WI38 (cell line): Measurements from ENCODE around the gene TSPAN18.

Experiments
- H3K4me3 ChIP-seq: 2 replicates; pipeline ENCODE4 v1.5.1; 2011; ENCODE audit warnings: low read depth, mild to moderate bottlenecking, control low read depth, low read length
- CTCF ChIP-seq: IDR thresholded peaks from 2 replicates; pipeline ENCODE4 v1.5.1; 2012; ENCODE audit warnings: low read depth, mild to moderate bottlenecking, control low read depth, low read length

The TSPAN18 gene

DNA sequence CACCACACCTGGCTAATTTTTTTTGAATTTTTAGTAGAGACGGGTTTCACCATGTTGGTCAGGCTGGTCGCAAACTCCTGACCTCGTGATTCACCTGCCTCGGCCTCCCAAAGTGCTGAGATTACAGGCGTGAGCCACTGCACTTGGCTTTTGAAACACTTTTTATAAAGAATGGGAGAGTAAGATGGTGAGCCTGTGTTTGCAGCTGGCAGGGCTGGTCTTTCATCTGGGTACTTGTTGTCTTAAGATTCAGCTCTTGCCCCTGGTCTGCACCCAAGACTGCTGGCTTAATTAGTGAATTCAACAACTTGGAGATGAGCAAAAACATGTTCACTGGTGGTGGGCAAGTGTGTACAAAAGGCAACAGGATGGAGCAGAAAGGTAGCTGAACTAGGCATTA, 4.0 kb downstream of the TSPAN18 start:
- no peak for TF ChIP-seq CTCF
- no peak overlapping the region for H3K4me3 ChIP-seq

DNA sequence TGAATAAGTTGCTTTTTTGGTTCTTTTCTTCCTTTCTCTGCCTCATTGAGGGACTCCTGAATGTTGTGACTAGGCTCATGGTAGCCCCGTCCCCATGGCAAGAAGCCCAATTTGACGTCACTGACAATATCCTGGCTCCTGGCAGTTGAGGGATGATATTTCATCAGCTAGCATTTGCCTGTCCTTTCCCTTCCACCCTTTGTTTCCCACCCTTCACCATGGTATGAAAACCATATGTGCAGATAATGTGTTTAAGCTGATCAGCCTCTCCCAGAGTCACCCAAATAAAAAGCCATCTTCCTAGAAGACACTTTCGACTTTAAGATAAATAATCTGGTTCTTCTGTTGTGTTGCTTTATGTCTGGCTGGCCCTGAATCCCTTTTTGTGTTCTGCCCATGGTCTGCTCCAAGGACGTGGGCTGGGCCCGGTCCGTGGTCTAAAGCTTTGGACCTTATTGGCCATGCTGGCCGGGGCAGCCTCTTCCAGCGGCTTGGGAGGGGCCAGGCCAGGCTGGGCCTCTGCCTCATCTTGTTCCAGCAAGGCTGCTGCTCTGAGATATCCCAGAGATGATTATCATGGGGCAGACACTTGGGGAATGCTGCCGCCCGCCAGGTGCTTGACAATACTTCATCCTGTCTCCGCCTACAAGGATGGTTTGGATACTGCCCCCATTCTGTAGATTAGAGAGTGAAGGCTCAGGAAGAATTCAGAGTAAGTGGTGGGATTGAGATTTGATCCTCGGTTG, 5.1 kb downstream of the TSPAN18 start:
- no peak overlapping the region for H3K4me3 ChIP-seq
- TF ChIP-seq CTCF = no peak

GRCh38 chr11:44732564-44732963, 5.8 kb downstream of the TSPAN18 start:
- TF ChIP-seq CTCF = no peak
- H3K4me3 ChIP-seq = no peak overlapping the region

- H3K4me3 ChIP-seq = no peak overlapping the region
- no peak for TF ChIP-seq CTCF
Measured at GRCh38 chr11:44733877-44734276, 7.1 kb downstream of the TSPAN18 start.

DNA sequence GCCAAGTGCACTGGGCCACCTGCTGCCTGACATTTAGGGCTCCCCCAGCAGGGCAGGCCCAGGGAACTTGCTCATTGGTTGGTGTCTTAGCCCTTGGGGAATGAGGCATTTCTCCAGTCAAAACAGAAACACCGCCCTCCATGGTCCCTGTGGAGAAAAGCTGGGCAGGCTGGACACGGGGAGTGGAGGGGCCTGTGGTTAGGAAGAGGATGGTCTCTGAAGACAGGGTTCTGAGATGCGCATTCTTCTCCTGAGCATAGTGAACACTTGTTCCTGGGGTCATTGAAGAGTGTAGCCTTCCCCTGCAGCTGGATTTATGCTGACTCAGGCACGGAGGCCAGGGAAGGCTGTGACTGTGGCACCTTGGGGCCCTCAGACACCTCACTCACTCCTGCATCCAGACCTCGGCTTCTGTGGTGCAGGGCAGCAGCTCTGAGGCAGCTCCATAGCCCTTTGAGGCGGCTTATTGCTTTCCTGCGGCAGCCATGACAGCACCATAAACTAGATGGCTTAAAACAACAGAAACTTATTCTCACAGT, 8.2 kb downstream of the TSPAN18 start:
- TF ChIP-seq CTCF = no peak
- no peak overlapping the region for H3K4me3 ChIP-seq

DNA sequence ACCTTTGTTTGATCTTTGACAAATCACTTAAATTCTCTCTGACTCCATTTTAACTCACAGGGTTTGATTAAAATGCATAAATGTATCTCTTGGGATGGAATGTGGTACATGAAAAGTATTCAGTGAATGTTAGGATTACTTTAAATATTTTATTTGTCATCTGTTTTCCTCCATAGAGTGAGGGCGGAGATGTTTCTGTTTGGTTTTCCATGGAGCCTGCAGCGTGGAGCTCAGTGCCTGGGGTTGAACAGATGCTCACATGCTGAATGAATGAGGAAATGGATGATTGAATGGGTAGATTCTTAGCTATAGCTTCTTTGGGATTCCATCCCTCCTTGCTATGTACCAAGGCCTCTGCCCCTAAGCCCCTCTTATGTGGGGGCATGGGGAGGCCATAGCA, 10.0 kb downstream of the TSPAN18 start:
- no peak overlapping the region for H3K4me3 ChIP-seq
- TF ChIP-seq CTCF = no peak

DNA sequence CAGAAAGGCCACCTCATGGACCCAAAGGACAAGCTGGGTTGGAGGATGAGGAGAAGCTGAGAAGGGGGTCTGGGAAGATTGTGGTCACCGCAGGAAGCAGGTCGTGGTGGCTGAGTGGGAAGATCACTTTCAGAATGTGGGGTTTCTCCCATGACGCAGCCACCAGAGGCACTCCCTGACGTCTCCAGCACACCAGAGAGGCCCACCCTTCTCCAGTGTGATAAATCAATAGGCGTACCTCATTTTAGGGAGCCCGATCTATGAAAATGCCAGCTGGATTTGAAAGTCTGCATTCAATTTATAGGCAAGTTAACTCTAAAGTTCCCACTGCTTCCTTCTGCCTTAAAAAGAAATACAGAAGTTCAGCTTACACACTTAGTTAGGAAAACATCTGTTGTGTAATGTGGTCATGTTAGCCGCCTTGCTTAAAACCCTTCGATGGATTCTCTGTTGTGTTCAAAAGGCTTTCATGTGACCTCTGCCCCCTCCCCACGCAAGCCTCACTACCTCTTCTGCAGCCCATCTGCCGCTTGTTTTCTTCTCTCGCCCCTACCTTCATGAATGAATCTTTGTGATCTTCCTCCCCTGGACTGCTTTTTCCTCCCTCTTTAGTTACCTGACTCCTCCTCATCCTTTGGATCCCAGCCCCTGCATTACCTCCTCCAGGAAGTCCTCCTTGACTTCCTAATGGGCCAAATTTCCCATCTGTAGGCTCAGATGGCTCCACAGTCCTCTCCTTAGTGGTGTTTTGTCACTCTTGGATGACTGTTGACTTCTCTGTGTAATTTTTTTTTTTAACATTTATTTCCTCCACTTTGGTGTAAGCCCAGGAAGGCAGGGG, 10.7 kb downstream of the TSPAN18 start:
- TF ChIP-seq CTCF = no peak
- H3K4me3 ChIP-seq = no peak overlapping the region
